ENCODE measurements around the gene THSD4. TPM values are rescaled to one million over a fixed set of nuclear protein-coding genes. Genes with fewer than 3 reads are reported as not detected.

The THSD4 gene
- total RNA-seq, 1 donor from 2014 or later = 151 TPM

DNA sequence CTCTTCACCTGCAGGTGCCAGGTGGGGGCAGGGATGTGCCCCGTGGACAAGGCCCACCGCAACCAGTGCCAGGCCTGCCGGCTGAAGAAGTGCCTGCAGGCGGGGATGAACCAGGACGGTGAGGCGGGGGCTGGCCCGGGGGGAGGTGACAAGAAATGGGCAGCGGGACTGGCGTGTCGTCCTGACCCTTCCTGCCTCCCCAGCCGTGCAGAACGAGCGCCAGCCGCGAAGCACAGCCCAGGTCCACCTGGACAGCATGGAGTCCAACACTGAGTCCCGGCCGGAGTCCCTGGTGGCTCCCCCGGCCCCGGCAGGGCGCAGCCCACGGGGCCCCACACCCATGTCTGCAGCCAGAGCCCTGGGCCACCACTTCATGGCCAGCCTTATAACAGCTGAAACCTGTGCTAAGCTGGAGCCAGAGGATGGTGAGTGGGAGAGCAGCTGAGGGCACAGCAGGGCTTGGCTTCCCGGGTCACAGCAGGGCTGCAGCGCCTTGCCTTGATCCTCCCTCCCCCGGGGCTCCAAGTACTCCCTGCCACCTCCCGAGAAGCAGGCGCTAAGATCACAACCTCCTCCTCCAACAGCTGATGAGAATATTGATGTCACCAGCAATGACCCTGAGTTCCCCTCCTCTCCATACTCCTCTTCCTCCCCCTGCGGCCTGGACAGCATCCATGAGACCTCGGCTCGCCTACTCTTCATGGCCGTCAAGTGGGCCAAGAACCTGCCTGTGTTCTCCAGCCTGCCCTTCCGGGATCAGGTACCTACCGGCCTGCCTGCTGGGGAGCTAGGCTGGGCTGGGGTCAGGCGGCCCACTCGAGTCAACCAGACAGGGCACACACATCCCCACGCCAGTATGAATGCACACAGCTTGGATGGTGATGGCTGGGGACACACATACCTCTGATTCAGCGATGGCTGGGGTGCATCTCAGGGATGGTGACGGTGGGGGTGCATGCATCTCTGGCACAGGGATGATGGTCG lies 696.8 kb downstream of the THSD4 start:
- TF ChIP-seq CTCF (IDR thresholded peaks at IDR 0.05) = no peak
- Histone ChIP-seq H3K4me3 (no peak overlapping the region), H3K4me1 (peaks cover 0 to 1% of the 10 kb centered on the region in 2 donors), H3K27me3 (no peaks in the 10 kb centered on the region), H3K9me3 (no peaks in the 10 kb centered on the region), H3K27ac (no peak overlapping the region), H3K36me3 (no peaks in the 10 kb centered on the region)
- intact Hi-C loops (cut with DNase I) = no loop called here
- no peak for DNase-seq (ENCODE audit: low spot score in 2 of 2)

GRCh38 chr15:71812966-71813722 lies 697.9 kb downstream of the THSD4 start:
- no peak for DNase-seq (ENCODE audit: low spot score in 2 of 2)
- no peaks in the 10 kb centered on the region for H3K4me1 ChIP-seq
- H3K27me3 ChIP-seq = no peaks in the 10 kb centered on the region
- no peaks in the 10 kb centered on the region for H3K9me3 ChIP-seq
- H3K36me3 ChIP-seq = no peaks in the 10 kb centered on the region
- intact Hi-C loops (cut with DNase I) = no loop called here
- H3K4me3 ChIP-seq = no peak overlapping the region
- no peak for TF ChIP-seq CTCF (IDR thresholded peaks at IDR 0.05)
- no peak overlapping the region for H3K27ac ChIP-seq

DNA sequence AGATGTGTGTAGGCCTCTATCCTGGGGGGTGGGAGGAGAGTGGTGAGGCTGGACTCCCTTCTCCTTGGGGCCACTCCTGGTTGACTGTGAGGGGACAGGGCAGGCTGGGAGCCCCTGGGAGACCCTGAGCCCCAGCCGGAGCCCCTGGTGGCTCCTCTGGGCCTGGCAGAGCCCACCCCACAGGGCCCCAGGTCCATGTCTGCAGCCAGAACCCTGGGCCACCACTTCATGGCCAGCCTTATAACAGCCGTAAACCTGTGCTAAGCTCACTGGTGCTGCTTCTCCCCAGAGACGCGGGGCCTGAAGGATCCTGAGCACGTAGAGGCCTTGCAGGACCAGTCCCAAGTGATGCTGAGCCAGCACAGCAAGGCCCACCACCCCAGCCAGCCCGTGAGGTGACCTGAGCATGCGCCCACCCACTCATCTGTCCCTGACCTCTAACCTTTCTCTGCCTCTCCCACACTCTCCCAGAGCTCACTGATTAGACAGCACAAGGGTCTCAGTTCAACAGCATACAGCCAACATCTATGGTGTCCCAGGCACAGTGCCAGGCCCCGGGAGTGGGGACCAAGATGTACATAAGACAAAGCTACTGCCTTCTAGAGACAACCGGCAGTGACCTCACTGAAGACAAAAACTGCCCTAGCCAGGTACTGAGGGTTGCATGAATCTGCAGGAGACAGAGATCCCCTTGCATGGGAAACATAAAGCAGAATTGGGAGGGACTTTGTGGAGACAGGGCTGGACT lies 698.6 kb downstream of the THSD4 start:
- Histone ChIP-seq H3K27me3 (no peaks in the 10 kb centered on the region), H3K27ac (no peak overlapping the region), H3K4me1 (no peaks in the 10 kb centered on the region), H3K9me3 (no peaks in the 10 kb centered on the region), H3K4me3 (no peak overlapping the region), H3K36me3 (no peaks in the 10 kb centered on the region)
- intact Hi-C loops (cut with DNase I) = no loop called here
- no peak for DNase-seq (ENCODE audit: low spot score in 2 of 2)
- TF ChIP-seq CTCF (IDR thresholded peaks at IDR 0.05) = no peak

DNA sequence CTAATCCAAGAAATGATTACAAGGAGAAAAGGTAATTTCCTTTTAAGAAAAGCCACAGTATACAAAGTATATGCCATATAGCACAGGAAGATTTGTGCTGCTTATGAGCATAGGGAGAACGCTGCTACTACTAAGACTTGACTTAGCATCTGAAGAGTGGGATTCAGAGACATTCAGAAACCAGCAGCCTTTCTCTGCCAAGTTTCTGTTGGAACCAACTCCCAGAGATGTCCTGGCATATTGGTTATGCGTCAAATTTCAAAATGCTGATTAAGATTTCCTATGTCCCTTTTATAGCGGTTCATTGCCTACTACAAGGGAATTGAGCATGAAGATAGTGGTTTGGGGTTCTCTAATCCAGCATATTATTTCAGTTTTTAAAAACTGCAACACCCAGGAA lies 700.0 kb downstream of the THSD4 start:
- H3K27me3 ChIP-seq = no peaks in the 10 kb centered on the region
- no peaks in the 10 kb centered on the region for H3K4me1 ChIP-seq
- no peak overlapping the region for H3K4me3 ChIP-seq
- DNase-seq (ENCODE audit: low spot score in 2 of 2) = no peak
- peaks cover 0 to 8% of the 10 kb centered on the region in 2 donors for H3K9me3 ChIP-seq
- intact Hi-C loops (cut with DNase I) = no loop called here
- H3K36me3 ChIP-seq = no peaks in the 10 kb centered on the region
- H3K27ac ChIP-seq = no peak overlapping the region
- no peak for TF ChIP-seq CTCF (IDR thresholded peaks at IDR 0.05)

- DNase-seq (ENCODE audit: low spot score in 2 of 2) = no peak
- Histone ChIP-seq H3K27me3 (no peaks in the 10 kb centered on the region), H3K36me3 (peaks cover 5 to 9% of the 10 kb centered on the region in 2 donors), H3K9me3 (peaks cover 10 to 24% of the 10 kb centered on the region in 2 donors), H3K4me1 (no peaks in the 10 kb centered on the region), H3K4me3 (no peak overlapping the region), H3K27ac (no peak overlapping the region)
- intact Hi-C loops (cut with DNase I) = no loop called here
- no peak for TF ChIP-seq CTCF (IDR thresholded peaks at IDR 0.05)
These were observed 702.1 kb downstream of the THSD4 start for GRCh38 chr15:71817351-71817750.

Measured in ascending aorta (tissue), 2 donors.